NCI-H524 (cell line): ENCODE data around the gene SOX30.

Experiments used
- DNase-seq, 2 experiments: peaks; one replicate each; lab custom pipeline; 2025; lab: John Stamatoyannopoulos, UW

SOX30 gene

GRCh38 chr5:157607371-157608161 lies 44.7 kb downstream of the SOX30 start:
- DNase-seq, result no peak

DNA sequence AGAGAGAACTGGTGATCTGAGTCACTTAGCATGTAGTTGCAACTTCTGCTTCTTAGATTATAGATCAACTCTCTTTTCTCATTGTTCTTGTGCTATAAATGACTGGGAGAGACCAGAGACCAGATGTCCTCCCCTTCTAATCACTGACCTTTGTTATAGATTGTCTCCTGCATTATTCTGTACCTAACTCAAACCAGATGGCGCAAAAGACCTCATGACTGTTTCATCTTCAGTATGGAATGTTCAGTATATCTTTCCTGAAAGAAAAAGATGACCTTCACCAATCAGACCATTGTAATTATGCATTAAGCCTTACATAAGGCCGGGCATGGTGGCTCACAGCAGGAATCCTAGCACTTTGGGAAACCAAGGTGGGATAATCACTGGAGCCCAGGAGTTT lies 46.2 kb downstream of the SOX30 start:
- DNase-seq, result no peak

GRCh38 chr5:157603333-157604190 lies 48.7 kb downstream of the SOX30 start:
- no peak for DNase-seq

DNA sequence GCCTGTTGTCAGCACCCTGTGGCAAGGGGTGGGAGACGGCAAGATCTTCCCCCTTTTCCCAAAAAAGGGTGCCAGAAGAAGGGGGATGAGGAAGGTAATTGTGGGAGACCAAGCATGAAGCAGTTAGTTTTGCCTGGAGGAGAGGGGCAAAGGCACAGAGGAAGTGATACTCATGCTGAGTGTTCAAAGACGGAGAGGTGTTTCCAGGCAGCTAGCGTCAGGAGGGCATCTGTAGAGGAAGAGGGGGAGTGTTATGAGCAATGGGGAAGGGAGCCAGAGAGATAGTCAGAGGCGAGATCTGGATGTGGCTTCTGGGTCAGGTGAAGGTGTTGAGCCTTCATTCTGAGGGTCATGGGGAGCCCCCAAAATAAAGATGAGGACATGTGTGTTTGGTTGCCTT lies 49.7 kb downstream of the SOX30 start:
- no peak for DNase-seq

- DNase-seq, result no peak
Observed at GRCh38 chr5:157600252-157600651, 52.0 kb downstream of the SOX30 start.

- DNase-seq, result no peak
Observed at GRCh38 chr5:157599565-157599964, 52.7 kb downstream of the SOX30 start.

DNA sequence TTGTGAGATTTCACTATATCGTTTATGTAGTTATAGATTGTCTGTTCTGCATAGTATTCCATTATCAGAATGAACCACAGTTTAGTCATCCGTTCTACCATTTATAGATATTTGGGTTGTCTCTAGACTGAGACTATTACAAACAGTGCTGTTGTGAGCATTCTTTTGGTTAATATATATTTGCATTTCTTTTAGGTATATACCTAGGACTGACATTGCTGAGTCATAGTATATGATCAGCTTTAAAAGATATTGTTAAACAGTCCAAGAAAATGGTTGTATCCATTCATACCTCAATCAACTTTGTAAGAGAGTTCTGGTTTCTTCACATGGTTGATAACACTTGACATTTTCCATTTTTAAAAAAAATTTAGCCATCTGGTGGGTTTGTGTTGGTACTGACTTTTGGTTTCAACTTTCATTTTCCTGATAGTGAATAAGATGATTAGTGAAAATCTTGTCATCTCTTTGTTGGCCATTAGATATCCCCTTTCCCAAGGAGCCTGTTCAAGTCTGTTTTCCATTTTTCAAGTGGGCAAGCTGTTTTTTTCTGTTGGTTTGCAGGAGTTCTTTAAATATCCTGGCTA lies 53.8 kb downstream of the SOX30 start:
- DNase-seq, result peak in 1 of 2 experiments; percentile 15

- DNase-seq, result no peak
Observed at GRCh38 chr5:157597277-157597676, 55.0 kb downstream of the SOX30 start.

GRCh38 chr5:157596487-157596886 lies 55.8 kb downstream of the SOX30 start:
- DNase-seq, result no peak

- DNase-seq, result no peak
Observed at GRCh38 chr5:157594675-157595459, 57.4 kb downstream of the SOX30 start.

GRCh38 chr5:157594257-157594656 lies 58.0 kb downstream of the SOX30 start:
- DNase-seq, result no peak

DNA sequence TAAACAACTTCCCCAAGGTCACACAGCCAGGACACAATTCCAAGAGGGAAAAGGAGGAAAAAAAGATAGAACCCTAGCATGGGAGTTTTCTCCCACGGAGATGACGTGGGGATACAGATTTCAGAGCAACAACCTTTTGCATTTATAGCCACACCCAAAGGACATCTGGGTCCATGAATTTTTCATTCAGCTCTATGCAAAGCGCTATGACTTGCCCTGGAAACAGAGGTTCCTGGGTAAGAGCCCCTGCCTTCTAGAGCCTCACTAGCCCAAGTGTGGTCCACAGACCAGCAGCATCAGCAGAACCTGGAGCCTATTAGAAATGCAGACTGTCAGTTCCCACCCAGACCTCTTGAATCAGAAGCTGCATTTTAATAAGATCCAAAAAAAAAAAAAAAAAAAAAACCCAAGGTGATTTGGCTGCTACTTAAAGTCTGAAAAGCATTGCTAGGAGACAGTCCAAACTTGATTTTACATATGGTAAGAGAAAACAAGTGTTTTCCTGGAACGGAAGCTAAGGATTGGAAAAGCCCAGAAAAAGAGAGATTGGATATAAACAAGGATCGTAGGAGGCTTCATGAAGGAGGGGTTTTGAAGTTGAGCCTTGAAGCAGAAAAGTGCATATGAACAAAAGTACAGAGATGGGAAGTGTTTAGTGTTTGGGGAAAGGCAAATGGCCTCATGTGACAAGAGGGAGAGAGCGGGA lies 59.0 kb downstream of the SOX30 start:
- DNase-seq, result no peak

GRCh38 chr5:157592594-157592993 lies 59.6 kb downstream of the SOX30 start:
- no peak for DNase-seq

DNA sequence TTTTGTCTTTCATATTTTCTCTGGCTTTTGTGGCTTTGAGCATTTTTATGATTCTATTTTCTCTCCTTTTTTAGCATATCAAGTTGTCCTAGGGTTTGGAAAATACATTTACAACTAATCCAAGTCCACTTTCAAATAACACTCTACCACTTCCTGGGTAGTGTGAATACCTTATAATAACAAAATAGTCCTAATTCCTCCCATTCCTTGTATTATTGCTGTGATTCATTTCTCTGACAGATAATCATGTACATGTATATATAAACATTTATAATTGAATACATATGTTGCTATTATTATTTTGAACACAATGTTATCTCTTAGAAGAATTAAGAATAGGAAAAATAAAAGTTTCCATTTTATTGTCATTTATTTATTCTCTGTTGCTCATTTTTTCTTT lies 61.8 kb downstream of the SOX30 start:
- no peak for DNase-seq

GRCh38 chr5:157584628-157585027 lies 67.6 kb downstream of the SOX30 start:
- no peak for DNase-seq

- DNase-seq, result no peak
Observed at GRCh38 chr5:157582731-157583620, 69.3 kb downstream of the SOX30 start.

- no peak for DNase-seq
Observed at GRCh38 chr5:157581901-157582300, 70.3 kb downstream of the SOX30 start.

DNA sequence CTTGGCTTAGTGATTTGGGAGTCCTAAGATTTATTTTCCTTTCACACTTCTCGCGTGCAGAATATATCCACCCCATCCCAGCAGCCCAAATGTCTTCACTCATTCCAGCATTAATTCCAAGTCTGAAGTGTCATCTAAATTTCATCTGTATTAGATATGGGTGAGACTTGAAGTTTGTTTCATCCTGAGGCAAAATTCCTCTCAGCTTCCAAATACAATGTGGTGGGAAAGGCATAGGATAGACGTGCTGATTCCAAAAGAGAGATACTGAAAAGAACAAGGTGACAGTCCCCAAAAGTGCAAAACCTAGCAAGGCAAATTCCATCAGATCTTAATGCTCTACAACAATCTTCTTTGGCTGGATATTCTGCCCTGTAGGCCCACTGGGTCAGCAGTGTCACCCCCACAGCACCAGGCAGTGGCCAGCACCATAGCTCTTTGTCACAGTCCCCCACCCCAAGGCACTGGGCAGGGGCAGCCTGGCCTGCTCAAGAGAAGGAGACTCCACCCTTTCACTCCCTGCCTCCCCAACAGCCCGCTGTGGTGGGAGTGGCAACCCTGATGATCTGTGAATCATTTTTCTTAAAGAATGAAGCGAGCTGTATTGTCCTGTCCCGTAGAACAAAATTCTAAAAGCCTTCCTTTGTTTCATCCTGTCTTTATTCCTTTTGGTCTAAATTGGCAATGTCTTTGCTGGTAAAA lies 74.0 kb downstream of the SOX30 start:
- DNase-seq, result no peak

GRCh38 chr5:157576678-157577077 lies 75.6 kb downstream of the SOX30 start:
- no peak for DNase-seq
